GM10266 (cell line): ENCODE data around the gene SEPTIN6.

ENCODE experiments used
- DNase-seq: peaks from one replicate; pipeline ENCODE4 v3.0.0; 2012; ENCODE audit errors: extremely low spot score
- CTCF ChIP-seq: IDR thresholded peaks from 2 replicates; pipeline ENCODE4 v1.5.1; 2012; ENCODE audit warnings: mild to moderate bottlenecking, low read depth; ENCODE audit not compliant: control insufficient read depth, insufficient read depth; ENCODE audit errors: missing control alignments

SEPTIN6 gene

GRCh38 chrX:119693040-119693995 is at the start of gene SEPTIN6:
SEPTIN6 (minus strand) TSS chrX:119693168; CDS start chrX:119693105, 63 bp downstream.
- peak; percentile 70 for DNase-seq
- TF ChIP-seq CTCF: no peak

- DNase-seq: no peak
- TF ChIP-seq CTCF: no peak
These were observed 45.8 kb upstream of the SEPTIN6 start for GRCh38 chrX:119738742-119739141.

- no peak for DNase-seq
- TF ChIP-seq CTCF: no peak
These were observed 43.3 kb upstream of the SEPTIN6 start for GRCh38 chrX:119736206-119736764.

- no peak for DNase-seq
- no peak for TF ChIP-seq CTCF
These were observed 42.5 kb upstream of the SEPTIN6 start for GRCh38 chrX:119735467-119735866.

- DNase-seq: no peak
- TF ChIP-seq CTCF: no peak
These were observed 42.0 kb upstream of the SEPTIN6 start for GRCh38 chrX:119734897-119735339.

GRCh38 chrX:119729408-119730201 is 36.6 kb upstream of the SEPTIN6 start:
- DNase-seq: peak; percentile 30
- TF ChIP-seq CTCF: peak; percentile 52

- DNase-seq: no peak
- no peak for TF ChIP-seq CTCF
These were observed 35.5 kb upstream of the SEPTIN6 start for GRCh38 chrX:119728487-119728886.
